HK-2 (cell line): ENCODE data around the gene IRAK1BP1.
"Not testable (repeated sequence)": the region's sequence is repeated elsewhere in the genome, so short reads cannot be mapped to it uniquely, and the experiment has no call there.

Experiments used
- DNase-seq: peaks from one replicate; pipeline ENCODE4 v3.0.0-alpha.2; 2018; ENCODE audit not compliant: unreplicated experiment

The IRAK1BP1 gene

GRCh38 chr6:78867370-78868040 lies at the start of gene IRAK1BP1:
Gene IRAK1BP1 (plus strand): TSS chr6:78867551. CDS start chr6:78867577, 26 bp downstream.
- DNase-seq, result peak; percentile 84

- DNase-seq, result no peak
These were observed 43.3 kb upstream of the IRAK1BP1 start for GRCh38 chr6:78824045-78824444.

DNA sequence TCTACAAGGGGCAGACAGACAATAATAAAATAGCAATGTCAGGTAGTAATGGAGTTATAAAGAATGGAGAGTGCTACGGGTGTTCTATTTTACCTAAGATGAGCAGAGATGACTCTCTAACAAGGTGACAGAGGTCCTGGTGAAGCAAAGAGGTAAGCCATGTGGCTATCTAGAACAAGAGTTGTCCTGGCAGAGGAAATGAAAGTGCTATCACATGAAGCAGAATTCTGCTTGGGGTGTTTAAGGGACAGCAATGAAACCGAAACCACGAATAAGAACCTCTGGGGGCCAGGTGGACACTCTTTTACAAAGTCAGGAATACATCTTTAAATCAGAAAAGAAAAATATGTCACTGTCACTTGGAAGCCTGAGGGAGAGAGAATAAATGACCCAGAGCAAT lies 37.9 kb upstream of the IRAK1BP1 start:
- DNase-seq, result no peak

DNA sequence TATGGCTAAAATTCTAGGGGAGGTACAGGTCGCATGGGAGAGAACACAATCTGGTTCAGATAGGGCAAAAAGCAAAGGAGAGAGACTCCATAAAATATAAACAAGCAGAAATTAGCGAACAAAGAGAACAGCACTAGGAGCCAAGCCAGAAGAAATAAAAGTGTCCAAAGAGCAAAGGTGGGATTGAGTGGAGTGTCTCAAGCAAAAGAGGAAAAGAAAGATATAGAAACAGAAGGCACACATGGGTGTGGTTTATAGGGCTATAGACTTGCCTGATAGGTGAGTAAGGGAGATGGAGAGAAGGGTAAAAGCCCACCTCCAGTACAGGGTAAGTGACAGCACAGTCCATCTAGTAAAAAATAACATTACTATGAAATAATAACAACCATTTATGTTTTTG lies 36.5 kb upstream of the IRAK1BP1 start:
- no peak for DNase-seq

DNA sequence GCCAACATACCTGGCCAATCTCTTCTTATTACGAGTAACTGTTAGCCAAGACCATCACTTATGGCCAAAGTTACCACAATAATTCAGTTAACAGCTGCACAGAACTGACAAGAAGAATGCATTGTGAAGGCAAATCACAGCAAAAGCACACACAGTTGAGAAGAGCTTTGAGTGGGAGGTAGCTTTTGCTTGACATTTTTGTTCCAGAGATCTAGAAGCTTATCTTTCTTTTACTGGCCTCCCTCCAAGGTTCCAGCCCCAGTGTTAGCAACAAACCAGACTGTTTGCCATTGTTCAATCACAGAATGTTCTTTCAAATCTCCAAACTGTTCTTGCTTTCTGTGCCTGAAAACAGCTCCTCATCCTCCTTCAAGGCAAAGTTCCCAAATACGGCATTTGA lies 35.9 kb upstream of the IRAK1BP1 start:
- no peak for DNase-seq

DNA sequence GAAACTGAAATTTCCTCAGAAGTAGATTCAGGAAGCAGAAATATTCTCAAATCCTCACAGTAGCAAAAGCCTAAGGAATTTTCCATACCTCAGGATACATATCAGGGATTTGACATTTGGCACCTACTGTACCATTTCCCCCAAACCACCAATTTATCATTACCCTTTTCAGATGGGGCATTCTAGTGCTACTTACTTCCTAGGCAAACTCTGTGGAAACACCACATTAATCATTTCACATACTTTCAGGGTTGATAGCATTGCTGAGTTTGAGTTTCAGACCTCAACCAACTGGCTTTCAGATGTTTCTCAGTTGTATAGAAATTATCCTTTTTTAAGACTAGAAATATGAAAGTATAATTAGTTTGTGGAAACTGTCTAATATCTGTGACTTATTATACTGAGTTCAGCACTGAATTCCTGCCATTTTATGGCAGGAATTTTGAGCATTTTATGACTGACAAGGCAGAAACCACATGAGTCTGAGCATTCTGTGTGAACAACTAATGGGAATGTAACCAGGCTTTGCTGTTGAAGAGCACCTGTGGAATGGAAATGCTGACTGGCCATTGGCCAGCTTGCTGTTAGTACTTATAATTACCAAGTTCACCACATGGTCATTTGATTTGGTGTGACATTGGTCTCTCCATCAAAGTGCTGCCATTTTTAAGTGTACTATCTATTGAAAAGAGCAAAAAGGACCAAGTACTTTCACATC lies 35.1 kb upstream of the IRAK1BP1 start:
- no peak for DNase-seq

DNA sequence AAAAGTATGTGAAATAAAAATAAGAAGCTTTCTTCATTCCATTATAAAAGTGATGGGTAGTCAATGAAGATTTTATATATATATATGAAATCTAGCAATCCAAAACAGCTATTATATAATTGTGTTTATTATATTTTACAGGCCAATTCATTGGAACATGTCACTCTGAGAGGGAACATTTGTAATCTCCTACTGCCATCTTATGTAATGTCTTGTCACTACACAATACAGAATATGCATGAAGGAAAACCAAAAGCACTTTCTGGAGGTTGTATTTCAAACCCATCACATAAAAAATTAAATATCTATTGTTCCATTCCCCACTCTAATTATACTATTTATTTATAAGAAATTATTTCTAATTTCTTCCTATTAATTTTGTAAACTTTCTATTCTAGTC lies 31.5 kb upstream of the IRAK1BP1 start:
- DNase-seq, result no peak

GRCh38 chr6:78836598-78836997 lies 30.8 kb upstream of the IRAK1BP1 start:
- no peak for DNase-seq

- DNase-seq, result no peak
These were observed 26.2 kb upstream of the IRAK1BP1 start for GRCh38 chr6:78841111-78841510.

GRCh38 chr6:78842953-78843352 lies 24.4 kb upstream of the IRAK1BP1 start:
- DNase-seq, result no peak

DNA sequence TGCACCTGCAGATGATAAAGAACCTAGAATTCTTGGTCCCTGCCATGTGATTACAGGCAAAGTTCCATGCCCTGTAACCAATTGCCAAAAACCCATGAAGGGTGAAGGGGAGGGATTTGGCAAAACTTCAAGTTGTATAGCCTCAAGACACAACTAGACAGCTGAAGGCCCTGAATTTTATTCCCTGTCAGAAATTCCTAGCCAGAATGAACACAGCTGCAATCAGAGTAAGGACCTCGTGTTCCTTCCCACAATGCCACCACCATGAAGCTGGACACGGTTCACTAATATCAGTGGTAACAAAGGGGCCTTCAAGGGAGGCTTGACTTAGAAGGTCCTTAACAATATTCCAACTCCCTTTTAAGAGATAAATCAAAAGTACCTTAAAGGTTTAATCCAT lies 22.5 kb upstream of the IRAK1BP1 start:
- no peak for DNase-seq

- no peak for DNase-seq
These were observed 21.8 kb upstream of the IRAK1BP1 start for GRCh38 chr6:78845567-78845966.

DNA sequence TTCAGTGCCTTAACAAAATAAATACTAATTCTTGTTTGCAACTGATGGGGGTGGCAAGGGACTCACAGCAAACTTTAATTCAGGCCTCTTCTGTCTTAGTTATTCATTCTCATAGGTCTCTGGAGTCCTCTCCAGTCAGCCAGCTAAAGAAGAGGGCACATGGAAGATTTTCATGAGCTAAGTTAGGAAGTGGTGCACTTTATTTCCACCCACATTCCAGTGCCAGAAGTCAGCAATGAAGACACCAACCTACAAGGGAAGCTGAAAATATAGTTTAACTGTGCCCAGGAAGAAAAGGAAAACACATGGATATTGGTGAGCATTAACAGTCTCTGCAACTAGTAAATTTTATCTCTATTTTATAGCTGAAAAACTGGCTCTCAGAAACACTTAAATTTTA lies 16.7 kb upstream of the IRAK1BP1 start:
- no peak for DNase-seq

GRCh38 chr6:78851156-78851555 lies 16.2 kb upstream of the IRAK1BP1 start:
- DNase-seq, result no peak

GRCh38 chr6:78854546-78854945 lies 12.8 kb upstream of the IRAK1BP1 start:
- no peak for DNase-seq

- not testable (repeated sequence) for DNase-seq
These were observed 8.9 kb upstream of the IRAK1BP1 start for GRCh38 chr6:78858339-78858938.

DNA sequence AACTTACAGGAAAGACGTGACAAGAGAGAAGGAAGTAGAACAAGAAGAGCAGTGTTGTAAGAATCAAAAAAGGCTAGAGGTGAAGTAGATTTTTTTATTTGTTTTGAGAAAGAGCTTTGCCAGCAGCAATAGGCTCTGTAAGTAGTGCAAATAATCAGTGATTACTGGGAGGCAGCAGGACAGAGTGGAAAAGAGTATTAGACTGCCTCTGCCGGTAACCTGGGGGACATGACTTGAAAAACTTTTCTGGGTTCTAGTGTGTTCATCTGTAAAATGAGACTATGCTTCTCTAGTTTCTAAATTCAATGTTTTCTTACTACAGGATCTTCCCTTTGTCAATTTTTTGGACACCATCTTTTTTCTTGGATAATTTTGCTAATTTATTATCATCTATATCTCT lies 5.8 kb upstream of the IRAK1BP1 start:
- no peak for DNase-seq

DNA sequence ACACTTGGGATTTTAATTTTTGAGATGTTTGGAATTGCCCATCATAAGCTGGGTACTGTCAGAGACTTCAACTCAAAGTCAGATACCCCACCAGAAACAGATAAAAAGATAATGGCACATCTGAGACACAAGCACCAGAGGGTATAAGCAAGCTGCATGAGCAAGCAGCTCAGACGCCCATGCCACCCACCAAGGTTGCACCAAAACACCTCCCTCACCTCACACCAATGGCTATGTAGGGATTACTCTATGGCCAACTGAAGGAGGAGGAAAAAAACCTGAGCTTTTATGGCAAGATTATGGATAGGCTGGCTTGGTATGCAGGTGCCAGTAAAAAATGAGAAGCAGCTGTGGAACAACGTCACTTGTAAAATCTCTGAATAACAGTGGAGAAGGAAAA lies 3.8 kb upstream of the IRAK1BP1 start:
- DNase-seq, result no peak

DNA sequence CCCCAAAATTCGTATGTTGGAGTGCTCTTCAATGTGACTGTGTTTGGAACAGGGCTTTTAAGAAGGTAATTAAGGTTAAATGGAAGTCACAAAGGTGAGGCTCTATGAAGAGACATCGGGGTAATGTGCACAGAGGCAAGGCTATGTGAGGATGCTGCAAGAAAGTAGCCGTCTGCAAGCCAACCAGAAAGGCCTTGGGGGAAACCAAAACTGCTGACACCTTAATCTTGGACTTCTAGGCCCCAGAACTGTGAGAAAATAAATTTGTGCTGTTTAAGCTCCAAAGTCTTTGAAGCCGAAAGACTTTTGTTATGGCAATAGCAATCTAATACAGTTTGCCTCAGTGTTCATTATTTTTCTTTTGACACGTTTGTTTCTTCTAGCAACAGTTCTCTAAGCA lies 2.4 kb upstream of the IRAK1BP1 start:
- DNase-seq, result no peak

DNA sequence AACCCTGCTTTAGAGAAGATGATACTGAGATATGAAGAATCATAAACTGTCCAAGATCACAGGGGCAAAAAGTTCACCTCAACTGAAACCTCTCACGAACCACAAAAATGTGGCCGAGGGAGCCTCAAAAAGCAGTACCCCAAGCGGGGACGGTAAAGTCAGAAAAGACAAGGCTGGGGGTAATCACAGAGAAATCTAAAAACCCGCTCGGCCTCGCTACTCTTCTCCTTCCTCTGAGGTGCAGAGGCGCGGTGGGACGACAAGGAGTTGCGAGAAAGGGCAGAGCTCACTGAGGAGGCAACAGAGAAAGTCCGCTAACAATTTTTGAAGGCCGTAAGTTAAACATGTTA lies 356 bp upstream of the IRAK1BP1 start:
- DNase-seq, result no peak

- DNase-seq, result no peak
These were observed 765 bp downstream of the IRAK1BP1 start for GRCh38 chr6:78868116-78868515.

GRCh38 chr6:78875505-78875904 lies 8.2 kb downstream of the IRAK1BP1 start:
- DNase-seq, result no peak

DNA sequence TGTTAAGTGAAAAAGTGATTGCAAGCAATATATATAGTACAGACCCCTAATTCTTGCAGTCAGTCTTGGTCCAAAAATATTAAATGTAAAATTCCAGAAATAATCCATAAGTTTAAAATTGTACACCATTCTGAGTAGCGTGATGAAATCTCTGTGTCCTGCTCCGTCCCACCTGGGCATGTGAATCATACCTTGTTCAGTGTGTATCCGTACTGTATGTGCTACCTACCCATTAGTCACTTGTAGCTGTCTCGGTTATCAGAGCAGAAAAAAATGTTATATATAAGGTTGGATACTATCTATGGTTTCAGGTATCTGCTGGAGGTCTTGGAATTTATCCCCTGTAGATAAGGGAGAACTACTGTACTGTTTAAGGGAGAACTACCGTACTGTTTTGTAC lies 16.3 kb downstream of the IRAK1BP1 start:
- no peak for DNase-seq
